ENCODE measurements around the gene MAP6. TPM values are rescaled to one million over a fixed set of nuclear protein-coding genes. Genes with fewer than 3 reads are reported as not detected.

MAP6 gene
- total and polyA plus RNA-seq, 10 of the 15 experiments (the other 5 are each of a cell fraction or from before 2014, with no cell fraction given), result 0.06 to 0.19 (median 0.11) TPM; not detected in 5

DNA sequence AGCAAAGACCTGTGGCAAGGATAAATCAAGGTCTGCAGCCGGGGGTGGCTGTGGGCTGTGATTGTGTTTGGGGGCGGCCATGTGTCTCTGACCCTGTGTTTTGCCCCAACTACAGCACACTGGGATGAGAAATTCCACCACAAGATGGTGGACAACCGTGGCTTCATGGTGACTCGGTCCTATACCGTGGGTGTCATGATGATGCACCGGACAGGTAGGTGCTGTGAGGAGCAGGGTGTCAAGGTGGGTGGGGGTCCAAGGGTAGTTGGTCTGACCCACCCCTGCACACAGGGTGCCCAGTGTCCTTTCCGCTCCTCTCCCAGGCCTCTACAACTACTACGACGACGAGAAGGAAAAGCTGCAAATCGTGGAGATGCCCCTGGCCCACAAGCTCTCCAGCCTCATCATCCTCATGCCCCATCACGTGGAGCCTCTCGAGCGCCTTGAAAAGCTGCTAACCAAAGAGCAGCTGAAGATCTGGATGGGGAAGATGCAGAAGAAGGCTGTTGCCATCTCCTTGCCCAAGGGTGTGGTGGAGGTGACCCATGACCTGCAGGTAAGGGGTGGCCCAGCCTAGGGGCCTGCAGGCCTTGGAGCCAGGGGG is 100.1 kb downstream of the MAP6 start:
- Histone ChIP-seq H3K36me3 (ENCODE audit: control insufficient read depth in 2 of 2, insufficient read depth in 2 of 2, low read length in 1 of 2) (peaks cover 4 to 12% of the 10 kb centered on the region in 2 experiments; a peak in 3 of 4 replicates), H3K4me2 (ENCODE audit: control insufficient read depth, insufficient read depth) (no peak overlapping the region), H3K9ac (ENCODE audit: control insufficient read depth, insufficient read depth, low read length) (no peak overlapping the region), H2AFZ (ENCODE audit: control insufficient read depth, low read depth, low read length) (no peak overlapping the region), H3K4me3 (no peak overlapping the region), H3K27ac (ENCODE audit: control insufficient read depth, insufficient read depth) (no peak overlapping the region), H3K27me3 (replicated peaks in 1 of 2; ENCODE audit: control insufficient read depth in 2 of 2, insufficient read depth in 2 of 2, low read length in 1 of 2) (no peaks in the 10 kb centered on the region), H3K79me2 (ENCODE audit: control insufficient read depth, insufficient read depth, low read length) (0 out of 2 replicates have a peak, but pooled peaks cover 3% of the 10 kb centered on the region), H3K9me3 (replicated peaks; ENCODE audit: control insufficient read depth, insufficient read depth, low read length) (no peaks in the 10 kb centered on the region), H4K20me1 (ENCODE audit: control insufficient read depth, insufficient read depth) (no peaks in the 10 kb centered on the region), H3K4me1 (ENCODE audit: control insufficient read depth, insufficient read depth, low read length) (no peaks in the 10 kb centered on the region)
- ATAC-seq (no peak), DNase-seq (ENCODE audit: low read depth, low spot score) (no peak), FAIRE-seq (no peak)
- intact Hi-C loops (cut with micrococcal nuclease; ENCODE audit: unreplicated experiment) (no loop called here), in situ Hi-C loops (cut with MboI) (no loop called here)
- SMC1A ChIA-PET (ENCODE audit: uncharacterized antibody, unreplicated experiment), result no interaction called here
- POLR2A ChIA-PET, result no interaction called here
- RAD21 ChIA-PET (ENCODE audit: unreplicated experiment), result no interaction called here
- BruUV-seq (replicated peaks), result no TSS peak
- 91% methylated on average over 14 of the region's 14 CpGs for WGBS (ENCODE audit: insufficient coverage, insufficient replicate concordance, low lambda C conversion rate, missing lambda C conversion rate)
- CTCF ChIA-PET, result interaction anchor here (1.5 kb wide), 1 partner anchor 15 kb away, joined by 4 read pairs; no protein-coding TSS in a partner anchor
- TF ChIP-seq, protein P1, sequence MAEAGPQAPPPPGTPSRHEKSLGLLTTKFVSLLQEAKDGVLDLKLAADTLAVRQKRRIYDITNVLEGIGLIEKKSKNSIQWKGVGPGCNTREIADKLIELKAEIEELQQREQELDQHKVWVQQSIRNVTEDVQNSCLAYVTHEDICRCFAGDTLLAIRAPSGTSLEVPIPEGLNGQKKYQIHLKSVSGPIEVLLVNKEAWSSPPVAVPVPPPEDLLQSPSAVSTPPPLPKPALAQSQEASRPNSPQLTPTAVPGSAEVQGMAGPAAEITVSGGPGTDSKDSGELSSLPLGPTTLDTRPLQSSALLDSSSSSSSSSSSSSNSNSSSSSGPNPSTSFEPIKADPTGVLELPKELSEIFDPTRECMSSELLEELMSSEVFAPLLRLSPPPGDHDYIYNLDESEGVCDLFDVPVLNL (IDR thresholded peaks at IDR 0.05; ENCODE audit: low read depth, low read length), result no peak
- TF ChIP-seq YBX1 (IDR thresholded peaks at IDR 0.05), result no peak
- TF ChIP-seq CHD2 (IDR thresholded peaks at IDR 0.05; ENCODE audit: borderline replicate concordance, low read depth, low read length), result no peak
- TF ChIP-seq, protein P2, sequence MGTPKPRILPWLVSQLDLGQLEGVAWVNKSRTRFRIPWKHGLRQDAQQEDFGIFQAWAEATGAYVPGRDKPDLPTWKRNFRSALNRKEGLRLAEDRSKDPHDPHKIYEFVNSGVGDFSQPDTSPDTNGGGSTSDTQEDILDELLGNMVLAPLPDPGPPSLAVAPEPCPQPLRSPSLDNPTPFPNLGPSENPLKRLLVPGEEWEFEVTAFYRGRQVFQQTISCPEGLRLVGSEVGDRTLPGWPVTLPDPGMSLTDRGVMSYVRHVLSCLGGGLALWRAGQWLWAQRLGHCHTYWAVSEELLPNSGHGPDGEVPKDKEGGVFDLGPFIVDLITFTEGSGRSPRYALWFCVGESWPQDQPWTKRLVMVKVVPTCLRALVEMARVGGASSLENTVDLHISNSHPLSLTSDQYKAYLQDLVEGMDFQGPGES (IDR thresholded peaks at IDR 0.05), result no peak
- no peak for TF ChIP-seq RB1 (IDR thresholded peaks at IDR 0.05; ENCODE audit: borderline replicate concordance)
- TF ChIP-seq, protein P3, sequence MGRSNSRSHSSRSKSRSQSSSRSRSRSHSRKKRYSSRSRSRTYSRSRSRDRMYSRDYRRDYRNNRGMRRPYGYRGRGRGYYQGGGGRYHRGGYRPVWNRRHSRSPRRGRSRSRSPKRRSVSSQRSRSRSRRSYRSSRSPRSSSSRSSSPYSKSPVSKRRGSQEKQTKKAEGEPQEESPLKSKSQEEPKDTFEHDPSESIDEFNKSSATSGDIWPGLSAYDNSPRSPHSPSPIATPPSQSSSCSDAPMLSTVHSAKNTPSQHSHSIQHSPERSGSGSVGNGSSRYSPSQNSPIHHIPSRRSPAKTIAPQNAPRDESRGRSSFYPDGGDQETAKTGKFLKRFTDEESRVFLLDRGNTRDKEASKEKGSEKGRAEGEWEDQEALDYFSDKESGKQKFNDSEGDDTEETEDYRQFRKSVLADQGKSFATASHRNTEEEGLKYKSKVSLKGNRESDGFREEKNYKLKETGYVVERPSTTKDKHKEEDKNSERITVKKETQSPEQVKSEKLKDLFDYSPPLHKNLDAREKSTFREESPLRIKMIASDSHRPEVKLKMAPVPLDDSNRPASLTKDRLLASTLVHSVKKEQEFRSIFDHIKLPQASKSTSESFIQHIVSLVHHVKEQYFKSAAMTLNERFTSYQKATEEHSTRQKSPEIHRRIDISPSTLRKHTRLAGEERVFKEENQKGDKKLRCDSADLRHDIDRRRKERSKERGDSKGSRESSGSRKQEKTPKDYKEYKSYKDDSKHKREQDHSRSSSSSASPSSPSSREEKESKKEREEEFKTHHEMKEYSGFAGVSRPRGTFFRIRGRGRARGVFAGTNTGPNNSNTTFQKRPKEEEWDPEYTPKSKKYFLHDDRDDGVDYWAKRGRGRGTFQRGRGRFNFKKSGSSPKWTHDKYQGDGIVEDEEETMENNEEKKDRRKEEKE (IDR thresholded peaks at IDR 0.05), result no peak
- no peak for TF ChIP-seq RBBP5 (conservative IDR thresholded peaks at IDR 0.05)
- TF ChIP-seq, protein P4, sequence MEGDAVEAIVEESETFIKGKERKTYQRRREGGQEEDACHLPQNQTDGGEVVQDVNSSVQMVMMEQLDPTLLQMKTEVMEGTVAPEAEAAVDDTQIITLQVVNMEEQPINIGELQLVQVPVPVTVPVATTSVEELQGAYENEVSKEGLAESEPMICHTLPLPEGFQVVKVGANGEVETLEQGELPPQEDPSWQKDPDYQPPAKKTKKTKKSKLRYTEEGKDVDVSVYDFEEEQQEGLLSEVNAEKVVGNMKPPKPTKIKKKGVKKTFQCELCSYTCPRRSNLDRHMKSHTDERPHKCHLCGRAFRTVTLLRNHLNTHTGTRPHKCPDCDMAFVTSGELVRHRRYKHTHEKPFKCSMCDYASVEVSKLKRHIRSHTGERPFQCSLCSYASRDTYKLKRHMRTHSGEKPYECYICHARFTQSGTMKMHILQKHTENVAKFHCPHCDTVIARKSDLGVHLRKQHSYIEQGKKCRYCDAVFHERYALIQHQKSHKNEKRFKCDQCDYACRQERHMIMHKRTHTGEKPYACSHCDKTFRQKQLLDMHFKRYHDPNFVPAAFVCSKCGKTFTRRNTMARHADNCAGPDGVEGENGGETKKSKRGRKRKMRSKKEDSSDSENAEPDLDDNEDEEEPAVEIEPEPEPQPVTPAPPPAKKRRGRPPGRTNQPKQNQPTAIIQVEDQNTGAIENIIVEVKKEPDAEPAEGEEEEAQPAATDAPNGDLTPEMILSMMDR (IDR thresholded peaks at IDR 0.05 in 2 of 3, conservative IDR thresholded peaks at IDR 0.05 in 1 of 3; ENCODE audit: control insufficient read depth in 2 of 3, extremely low read depth in 1 of 3, insufficient read depth in 1 of 3, low read depth in 3 of 3, low read length in 3 of 3), result no peak
- TF ChIP-seq, protein P5, sequence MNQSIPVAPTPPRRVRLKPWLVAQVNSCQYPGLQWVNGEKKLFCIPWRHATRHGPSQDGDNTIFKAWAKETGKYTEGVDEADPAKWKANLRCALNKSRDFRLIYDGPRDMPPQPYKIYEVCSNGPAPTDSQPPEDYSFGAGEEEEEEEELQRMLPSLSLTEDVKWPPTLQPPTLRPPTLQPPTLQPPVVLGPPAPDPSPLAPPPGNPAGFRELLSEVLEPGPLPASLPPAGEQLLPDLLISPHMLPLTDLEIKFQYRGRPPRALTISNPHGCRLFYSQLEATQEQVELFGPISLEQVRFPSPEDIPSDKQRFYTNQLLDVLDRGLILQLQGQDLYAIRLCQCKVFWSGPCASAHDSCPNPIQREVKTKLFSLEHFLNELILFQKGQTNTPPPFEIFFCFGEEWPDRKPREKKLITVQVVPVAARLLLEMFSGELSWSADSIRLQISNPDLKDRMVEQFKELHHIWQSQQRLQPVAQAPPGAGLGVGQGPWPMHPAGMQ (IDR thresholded peaks at IDR 0.05; ENCODE audit: borderline replicate concordance), result no peak
- TF ChIP-seq CHD1 (IDR thresholded peaks at IDR 0.05; ENCODE audit: low read depth, low read length), result no peak
- TF ChIP-seq, protein P6, sequence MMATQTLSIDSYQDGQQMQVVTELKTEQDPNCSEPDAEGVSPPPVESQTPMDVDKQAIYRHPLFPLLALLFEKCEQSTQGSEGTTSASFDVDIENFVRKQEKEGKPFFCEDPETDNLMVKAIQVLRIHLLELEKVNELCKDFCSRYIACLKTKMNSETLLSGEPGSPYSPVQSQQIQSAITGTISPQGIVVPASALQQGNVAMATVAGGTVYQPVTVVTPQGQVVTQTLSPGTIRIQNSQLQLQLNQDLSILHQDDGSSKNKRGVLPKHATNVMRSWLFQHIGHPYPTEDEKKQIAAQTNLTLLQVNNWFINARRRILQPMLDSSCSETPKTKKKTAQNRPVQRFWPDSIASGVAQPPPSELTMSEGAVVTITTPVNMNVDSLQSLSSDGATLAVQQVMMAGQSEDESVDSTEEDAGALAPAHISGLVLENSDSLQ (IDR thresholded peaks at IDR 0.05), result no peak
- no peak for TF ChIP-seq RAD21 (IDR thresholded peaks at IDR 0.05; ENCODE audit: insufficient read depth, low read depth, low read length)
- no peak for TF ChIP-seq SMAD5 (IDR thresholded peaks at IDR 0.05; ENCODE audit: low read depth)
- no peak for TF ChIP-seq KDM1A (IDR thresholded peaks at IDR 0.05; ENCODE audit: borderline replicate concordance)

Measured in GM12878 (cell line).